Skin of body (tissue), 2 donors: Measurements from ENCODE around the gene ATP5PD. TPM values are rescaled to one million over a fixed set of nuclear protein-coding genes. Genes with fewer than 3 reads are reported as not detected.

Source experiments
- DNase-seq: peaks from one replicate; lab custom pipeline; 2025; lab: John Stamatoyannopoulos, UW
- total RNA-seq: library from RNA; depleted of rRNA; stranded (reverse); fragments of >200 nt; gene quantifications from one replicate; pipeline ENCODE4 v1.2.3, GENCODE V29; 2014

Gene ATP5PD
- 153 TPM for total RNA-seq

DNA sequence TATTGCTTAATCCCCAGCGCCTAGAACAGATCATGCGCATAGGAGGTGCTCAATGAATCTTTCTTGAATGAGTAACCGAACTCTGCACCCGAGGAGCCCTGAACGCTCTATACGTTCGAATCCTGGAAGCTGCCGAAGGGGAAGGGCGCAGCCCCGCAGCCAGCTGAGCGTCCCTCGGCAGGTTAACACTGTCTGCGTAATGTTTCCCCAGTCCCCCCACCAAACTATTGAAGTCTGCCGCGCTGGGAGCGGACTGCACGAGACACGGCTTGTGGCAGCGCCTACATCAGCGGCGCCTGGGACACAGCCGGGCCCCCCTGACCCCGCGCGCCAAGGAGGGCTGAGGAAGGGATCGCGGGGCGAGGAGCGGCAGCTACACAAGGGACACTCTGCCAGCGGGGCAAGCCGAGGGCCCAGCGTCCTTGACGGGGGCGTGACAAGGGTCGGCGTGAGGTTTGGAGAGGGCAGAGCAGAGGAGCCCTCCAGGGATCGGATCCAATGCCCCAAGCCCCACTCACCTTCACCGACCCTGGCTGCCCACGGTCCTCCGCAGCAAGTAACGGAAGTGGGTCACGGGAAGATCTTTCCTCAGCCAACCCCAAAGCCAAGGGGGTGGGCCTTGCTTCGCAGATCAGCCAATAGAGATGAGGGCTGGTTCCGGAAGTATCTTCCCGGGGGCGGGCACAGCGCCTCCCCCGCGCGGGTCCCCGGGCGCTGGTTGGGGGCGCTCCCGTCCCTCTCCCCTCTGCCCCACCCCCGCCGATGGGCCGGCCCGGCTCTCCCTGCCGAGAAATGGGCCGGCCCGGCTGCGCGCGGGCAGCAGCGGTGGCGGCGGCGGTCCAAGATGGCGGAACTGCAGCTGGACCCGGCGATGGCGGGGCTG lies at the start of gene ATP5PD, which contains the start of gene KCTD2:
TSS of gene ATP5PD (minus strand) at position 563 of the 883 bp plus-strand sequence. CDS start 4,319 bp downstream, outside the sequence.
TSS of gene KCTD2 (plus strand) at position 819 of the 883 bp plus-strand sequence. CDS start at position 845, 26 bp downstream.
- peak; percentile 94 for DNase-seq

DNA sequence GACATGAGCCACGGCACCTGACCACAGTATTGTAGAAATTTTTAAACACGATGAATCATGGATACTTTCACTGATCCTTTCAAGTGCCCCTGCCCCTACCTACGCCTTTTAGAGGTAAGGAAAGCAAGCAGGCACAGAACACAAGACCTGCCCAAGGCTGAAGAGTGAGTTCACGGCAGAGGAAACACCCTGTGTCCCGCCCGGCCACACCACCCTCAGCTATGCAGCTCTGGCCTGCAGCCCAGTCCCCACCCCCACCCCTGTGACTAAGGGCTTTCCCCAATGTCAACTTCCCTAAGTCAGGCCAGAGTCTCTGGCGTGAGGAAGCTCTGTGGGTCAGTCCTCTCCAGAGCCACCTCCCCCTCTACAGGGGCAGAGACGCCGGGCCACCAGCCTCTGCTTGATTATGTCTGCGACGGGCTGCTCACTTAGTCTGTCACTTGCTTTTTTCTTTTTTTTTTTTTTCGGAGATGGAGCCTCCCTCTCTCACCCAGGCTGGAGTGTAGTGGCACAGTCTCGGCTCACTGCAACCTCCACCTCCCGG lies 49.4 kb upstream of the ATP5PD start:
- DNase-seq: no peak

DNA sequence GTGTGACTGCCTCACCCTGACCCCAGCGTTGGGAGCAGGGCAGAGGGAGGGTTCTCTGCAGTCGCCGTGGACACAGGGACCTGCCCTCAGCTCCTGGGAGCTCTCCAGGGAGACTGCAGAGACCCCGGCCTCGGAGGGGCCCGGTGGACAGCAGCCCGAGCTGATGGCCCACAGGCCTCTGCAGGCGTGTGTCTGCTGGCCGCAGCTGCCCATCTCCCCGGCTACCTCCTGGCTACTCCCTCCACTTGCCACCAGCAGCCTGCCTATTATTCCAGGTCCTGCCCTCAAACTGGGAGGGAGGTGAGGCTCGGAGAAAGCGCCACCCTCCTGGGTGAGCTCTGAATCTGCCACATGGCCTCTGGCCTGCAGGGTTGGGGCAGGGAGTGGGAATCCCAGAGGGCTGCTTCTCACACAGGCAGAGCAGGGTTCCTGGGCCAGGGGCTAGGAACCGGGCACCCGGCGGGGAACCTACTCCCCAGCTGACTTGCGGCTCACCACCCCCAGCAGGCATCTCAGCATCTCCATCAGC lies 48.2 kb upstream of the ATP5PD start:
- no peak for DNase-seq

DNA sequence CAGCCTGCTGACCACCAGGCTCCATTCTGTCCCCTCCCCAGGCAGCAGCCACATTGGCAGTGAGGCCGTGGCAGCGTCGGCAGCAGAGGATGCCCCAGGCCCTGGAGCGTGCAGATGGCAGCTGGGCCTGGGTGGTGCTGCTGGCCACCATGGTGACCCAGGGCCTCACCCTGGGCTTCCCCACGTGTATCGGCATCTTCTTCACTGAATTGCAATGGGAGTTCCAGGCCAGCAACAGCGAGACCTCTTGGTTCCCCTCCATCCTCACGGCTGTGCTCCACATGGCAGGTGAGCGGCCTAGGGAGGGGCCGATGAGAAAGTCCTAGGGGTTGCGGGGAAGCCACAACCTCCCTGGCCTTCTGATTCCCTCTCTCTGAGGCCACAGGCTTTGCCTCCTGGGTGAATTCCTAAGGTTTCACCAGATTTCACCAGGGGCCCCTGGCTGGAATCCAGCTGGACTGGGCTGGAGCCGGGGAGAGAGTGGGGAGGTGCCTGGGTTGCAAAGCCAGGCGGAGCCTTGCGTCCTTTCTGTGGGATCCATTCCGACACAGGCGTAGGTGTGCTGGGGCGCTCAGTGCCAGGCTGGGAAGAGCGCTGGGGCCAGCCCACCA lies 46.9 kb upstream of the ATP5PD start:
- no peak for DNase-seq

DNA sequence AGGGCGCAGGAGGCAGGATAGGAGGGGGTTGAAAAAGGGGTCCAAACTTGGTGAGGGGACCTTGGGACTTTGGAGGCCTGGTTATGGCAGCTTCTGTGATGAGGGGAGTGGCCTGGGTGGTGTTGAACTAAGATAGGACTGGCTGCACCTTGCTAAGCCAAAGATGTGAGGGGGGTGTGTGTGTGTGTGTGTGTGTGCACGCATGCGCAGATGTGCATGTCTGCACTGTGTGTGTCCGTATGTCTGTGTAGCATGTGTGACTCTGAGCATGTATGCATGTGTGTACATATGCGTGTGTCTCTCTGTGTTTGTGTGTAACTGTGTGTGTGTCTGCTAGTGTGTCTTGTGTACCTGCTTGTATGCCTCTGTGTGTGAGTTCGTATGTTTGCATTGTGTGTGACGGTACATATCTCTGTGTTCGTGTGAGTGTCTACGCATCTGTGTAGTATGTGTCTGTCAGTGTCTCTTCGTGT lies 45.1 kb upstream of the ATP5PD start:
- DNase-seq: no peak

DNA sequence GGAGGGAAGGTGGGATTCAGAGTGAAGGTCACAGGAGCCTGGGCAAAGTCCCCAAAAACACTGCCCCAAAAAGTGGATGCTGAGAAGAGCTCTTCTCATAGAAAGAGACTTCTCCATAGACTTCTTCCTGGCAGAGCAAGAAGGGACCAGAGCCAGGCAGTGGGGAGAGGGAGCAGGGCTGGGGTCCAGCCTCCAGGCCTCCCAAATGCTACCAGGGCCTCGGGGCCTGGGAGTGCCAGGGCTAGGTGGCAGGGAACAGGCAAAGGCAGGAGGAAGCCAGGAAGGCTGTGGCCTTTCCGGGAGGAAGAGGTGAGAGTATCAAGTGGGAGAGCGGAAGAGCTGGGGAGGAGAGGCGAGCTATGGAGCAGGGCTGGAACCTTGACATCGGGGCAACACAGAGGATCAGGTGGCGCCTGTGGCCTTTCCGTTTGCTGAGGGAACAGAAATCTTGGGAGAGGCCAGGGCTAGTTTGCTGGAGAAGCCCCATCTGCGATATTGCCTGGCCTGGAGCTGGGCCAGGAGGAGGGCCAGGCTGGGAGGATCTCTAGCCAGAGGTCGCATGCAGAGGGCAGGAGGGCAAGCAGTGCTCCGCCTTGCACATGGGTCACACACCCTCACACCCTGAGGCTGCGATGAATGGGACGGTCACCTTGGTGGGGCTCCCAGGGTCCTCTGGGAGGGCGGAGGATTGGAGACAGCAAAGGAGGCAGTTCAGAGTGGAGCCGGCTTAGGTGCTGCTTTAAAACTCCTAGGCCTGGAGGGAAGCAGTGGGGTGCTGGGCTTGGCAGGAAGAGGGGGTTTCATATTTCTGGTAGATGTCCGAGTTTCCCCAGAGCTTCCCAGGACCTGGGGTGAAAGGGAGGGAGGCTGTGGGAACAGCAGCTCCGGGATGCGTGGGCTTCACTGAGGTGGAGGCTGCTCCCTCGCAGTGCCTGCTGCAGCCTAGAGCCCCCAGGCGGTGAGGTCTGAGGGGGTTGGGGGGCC lies 44.4 kb upstream of the ATP5PD start:
- no peak for DNase-seq

DNA sequence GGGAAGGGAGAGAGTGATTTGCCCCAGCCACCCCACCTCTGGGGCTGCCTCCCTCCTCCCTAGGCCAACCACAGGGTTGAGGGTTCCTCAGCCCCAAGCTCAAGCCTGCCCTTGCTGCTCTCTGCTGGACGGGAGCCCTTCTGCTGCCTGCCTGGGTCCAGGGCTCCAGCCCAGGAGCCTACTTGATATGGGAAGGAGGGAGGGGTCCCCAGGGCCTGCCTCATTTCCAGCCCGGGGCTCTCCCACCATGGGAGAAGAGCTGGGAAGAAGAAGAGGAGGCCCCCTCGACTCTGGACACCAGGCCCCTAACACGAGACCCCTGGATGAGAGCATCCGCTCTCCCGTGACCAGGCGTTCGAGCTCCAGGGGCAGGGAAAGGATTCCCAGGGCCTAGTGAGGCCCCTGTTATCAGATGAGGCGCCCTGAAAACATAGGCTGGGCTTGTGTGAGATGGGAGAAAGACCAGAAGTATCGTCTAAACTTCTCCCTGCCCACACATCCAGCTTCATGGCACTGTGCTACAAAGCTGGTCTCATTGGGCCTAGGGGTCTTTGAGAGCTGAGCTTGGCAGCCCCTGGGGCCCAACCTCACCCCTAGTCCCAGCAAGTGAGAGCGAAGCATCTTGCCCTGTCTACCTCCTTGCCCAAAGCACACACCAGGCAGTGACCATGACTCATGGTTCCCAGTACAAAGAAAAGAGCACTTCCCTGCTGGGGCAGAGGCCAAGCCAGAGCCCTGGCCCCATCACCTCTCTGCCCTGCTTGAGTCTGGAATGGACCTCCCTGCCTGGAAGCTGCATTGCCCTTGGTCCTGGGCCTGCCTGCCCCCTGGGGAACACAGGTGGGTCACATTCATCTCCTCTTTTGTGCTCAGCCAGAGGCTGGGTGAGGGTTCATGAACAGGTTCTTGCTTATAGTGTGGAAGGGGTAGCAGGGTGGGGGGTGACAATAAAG lies 42.0 kb upstream of the ATP5PD start:
- no peak for DNase-seq

DNA sequence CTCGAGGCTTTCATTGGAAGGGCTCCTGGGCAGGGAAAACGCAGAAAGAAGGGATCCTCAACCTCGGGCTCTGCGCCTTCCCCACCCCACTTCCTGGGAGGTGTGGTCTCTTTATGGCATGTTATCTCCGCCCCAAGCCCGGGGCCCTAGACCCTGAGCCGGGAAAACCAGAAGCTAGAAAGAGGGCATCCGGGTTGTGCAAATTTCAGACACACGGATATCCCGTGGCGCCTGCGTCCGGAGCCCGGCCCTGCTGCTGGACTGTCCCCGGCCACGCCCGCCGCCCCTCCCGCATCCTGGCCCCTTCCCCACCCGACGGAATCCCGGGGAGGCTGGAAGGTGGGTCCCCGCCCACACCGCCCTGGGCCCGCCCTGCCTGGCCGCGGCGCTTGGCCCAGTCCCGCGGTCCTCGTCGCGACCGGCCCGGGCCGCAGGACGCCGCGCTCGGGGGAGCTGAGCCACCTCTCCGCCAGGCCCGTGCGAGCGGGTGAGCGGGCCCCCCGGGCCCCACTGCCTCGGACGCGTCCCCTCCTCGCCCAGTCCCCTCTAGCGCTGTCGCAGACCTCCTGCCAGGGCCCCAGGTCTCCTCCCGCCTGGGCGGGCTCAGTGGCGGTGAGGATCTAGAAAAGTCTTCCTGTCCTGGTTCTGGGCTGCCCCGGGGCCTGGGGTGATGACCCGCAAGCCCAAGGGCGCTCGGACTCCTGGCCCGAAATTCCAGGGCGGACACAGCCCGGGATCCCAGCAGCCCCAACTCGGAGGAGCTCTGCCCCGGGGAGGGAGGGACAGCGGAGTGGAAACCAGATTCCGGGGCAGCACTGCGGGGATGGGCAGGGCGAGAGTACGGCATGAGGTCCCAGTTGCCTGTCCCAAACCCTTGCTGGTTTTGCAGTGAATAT lies 41.0 kb upstream of the ATP5PD start, which contains the start of gene SLC16A5:
TSS of gene SLC16A5 (plus strand) at position 397 of the 896 bp plus-strand sequence. CDS start 5,683 bp downstream, outside the sequence.
- peak; percentile 78 for DNase-seq

DNA sequence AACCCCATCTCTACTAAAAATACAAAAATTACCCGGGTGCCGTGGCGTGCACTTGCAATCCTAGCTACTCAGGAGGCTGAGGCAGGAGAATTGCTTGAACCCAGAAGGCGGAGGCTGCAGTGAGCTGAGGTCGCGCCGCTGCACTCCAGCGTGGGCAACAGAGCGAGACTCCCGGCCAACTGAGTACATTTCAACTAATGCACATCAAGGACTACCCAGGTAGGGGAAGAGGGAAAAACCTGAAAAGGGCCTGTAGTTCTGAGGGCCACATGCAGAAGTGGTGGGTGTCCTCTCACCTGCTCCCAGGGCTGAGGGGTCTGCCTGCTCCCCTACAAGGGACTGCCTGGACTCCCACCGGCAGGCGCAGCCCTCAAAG lies 40.4 kb upstream of the ATP5PD start:
- DNase-seq: no peak

DNA sequence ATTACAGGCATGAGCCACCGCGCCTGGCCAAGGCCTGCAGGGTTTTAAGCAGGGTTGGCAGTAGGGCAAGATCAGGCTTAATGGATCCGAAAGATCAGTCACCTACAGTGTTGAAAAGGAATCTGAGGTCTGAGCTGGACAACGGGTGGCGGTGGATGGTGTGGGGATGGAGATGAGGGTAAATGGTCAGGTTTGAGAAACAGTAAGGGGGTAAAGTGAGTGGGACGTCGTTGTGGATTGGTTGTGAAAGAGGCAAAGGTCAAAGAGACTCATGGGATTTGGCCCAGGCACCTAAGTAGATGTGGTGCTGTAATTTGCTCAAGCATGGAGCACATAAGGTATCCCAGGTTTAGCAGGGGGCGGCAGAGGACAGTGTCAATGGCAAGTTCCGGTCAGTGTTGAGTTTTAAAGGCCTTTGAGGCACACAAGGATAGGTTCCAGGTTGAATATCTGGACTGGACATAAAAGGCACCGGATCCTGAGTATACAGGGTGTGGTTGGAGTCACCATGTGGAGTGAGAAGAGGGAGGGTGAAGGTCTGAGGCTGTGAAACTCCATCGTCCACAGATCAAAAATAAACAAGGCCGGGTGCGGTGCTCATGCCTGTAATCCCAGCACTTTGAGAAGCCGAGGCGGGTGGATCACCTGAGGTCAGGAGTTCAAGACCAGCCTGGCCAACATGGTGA lies 39.9 kb upstream of the ATP5PD start:
- DNase-seq: no peak

DNA sequence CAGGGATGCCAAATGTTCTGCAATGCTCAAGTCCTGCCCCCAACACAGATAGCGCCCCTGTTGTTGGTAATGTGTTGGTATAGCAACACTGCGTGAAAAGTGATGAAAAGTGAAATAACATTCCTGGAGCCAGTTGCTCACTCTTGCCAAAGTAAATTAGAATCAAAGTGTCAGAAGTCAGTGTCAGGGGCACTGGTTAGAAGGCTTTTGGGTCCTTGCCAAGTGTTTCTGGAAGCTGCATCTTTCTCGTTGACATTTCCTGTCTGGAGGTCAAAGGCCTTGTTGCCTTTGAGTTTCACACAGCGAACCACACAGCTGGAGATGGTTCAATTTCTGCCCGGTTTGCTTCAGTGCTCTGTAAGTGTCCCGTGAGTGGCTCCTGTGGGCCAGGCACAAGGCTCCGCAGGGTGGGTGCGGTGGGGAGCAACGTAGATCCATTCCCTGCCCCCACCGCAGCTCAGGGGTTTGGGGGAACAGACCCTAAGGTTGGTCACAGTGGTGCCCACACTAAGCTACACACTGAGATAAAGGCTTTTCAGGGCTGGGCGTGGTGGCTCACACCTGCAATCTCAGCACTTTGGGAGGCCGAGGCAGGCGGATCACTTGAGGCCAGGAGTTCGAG lies 37.4 kb upstream of the ATP5PD start:
- DNase-seq: no peak

DNA sequence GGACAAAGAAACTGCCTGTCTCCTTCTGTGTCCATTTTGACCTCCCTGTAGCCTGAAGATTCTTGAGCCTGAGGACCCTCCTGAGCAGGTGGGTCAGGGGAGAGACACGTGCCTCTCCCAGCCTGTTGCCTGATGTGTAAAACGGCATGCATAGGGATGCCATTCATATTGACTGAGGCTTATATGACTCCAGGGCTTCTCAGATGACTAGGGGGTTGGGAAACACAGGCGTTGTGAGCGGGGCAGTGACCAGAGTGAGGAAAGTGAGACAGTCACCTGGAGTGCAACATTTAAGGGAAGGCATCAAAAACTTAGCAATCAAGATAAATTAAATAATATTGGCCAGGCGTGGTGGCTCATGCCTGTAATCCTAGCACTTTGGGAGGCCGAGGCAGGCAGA lies 35.9 kb upstream of the ATP5PD start:
- DNase-seq: no peak

DNA sequence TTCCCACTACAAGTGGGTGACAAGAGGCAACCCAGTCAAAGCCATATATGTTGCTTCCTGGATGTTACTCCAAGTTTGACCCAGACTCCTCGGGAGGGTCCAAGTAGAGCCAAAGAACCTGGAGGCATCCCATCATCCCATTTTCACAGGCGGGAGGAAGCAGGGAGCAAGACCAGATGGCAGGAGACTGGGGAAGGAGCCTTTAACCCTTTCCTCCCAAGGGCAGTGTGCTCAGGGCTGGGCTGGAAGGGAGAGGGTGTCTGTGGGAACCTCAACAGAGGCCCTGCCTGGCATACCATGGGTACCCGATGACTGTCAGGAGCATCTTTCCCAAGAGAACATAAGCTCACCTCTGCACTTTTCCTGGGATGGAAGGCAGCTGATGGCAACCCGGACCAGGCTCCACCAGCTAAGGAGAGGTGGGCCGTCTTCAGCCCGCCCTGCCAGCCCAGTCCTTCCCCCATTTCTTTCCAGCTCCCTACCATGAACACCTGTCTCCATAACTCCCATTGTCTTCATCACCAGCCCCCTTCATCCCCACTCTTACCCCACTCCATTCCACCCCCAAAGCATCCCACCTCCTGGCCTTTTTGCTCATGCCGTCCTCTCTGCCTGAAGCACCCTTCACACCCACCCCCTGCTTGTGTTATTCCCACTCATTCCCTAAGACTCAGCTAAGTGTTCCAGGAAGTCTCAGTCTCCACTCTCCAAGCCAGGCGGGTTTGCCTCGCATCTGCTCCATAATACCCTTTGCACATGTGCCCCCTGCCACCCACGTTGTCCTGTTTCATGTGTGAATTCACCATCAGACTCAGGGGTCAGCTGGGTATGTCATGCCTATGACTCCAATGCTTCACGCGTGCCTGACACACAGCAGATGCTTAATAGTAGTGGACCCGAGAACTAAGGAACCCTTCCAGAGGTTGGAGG lies 35.1 kb upstream of the ATP5PD start:
- no peak for DNase-seq

DNA sequence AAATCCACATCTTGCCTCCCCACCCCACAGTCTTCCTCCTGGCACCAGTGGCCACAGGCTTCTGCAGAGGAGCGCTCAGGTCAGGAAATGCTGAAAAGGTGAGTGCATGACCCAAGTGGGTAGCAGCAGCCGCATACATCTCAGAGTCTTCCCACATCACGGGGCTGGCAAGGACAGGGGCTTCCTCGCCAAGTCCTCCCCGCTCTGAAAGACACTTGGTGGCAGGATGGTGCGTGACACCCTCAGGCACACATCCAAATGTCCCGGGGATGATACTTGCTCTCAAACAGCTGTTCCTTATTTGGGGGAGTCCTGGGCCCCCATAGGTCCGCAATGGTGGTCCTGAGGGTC lies 32.2 kb upstream of the ATP5PD start:
- DNase-seq: no peak

DNA sequence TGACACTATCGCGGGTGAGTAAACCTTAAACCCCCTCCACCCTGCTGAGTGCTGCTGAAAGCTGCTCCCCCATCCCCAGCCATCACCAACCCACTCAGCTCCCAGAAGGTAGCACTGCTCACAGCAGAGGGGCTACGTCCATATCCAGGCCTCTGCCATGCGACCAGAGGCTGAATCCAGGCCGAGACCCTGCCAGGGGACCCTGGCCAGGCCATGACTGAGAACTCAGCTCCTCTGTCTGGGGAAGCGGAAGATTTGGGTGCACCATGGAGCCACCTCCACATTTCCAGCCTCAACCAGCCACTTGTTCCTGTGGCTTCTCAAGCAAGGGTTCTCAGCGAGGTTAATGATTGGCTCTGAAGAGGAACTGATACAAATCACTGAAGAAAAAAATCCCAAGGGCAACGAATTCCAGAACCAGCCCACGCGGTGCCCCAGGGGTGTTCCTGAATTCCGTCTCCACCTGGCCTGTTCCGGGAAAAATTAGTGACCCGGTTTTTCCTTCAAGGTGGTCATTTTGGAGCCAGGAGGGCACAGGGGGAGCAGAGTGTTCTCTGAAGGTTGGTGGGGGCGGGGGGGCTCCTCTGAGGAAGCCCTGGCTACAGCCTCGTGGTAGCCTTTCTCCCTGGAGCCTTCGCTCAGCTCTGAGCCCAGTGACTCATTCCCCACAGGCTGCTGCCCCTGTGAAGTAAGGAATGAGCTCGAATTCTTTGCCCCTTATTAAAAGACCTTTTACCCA lies 31.7 kb upstream of the ATP5PD start:
- no peak for DNase-seq
